ENCODE measurements around the gene EGF.

Gene EGF

GRCh38 chr4:110059556-110060191, 147.0 kb downstream of the EGF start:
- ChIA-PET CTCF (interaction anchor here (0.9 to 2.0 kb wide), 8 partner anchors 10 to 449 kb away, joined by 3 to 7 read pairs (median 4); no protein-coding TSS in a partner anchor), POLR2A (no interaction called here)
- TF ChIP-seq, protein P1, sequence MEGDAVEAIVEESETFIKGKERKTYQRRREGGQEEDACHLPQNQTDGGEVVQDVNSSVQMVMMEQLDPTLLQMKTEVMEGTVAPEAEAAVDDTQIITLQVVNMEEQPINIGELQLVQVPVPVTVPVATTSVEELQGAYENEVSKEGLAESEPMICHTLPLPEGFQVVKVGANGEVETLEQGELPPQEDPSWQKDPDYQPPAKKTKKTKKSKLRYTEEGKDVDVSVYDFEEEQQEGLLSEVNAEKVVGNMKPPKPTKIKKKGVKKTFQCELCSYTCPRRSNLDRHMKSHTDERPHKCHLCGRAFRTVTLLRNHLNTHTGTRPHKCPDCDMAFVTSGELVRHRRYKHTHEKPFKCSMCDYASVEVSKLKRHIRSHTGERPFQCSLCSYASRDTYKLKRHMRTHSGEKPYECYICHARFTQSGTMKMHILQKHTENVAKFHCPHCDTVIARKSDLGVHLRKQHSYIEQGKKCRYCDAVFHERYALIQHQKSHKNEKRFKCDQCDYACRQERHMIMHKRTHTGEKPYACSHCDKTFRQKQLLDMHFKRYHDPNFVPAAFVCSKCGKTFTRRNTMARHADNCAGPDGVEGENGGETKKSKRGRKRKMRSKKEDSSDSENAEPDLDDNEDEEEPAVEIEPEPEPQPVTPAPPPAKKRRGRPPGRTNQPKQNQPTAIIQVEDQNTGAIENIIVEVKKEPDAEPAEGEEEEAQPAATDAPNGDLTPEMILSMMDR (IDR thresholded peaks at IDR 0.05; ENCODE audit: control extremely low read depth, extremely low read depth, low read depth, missing control alignments), result no peak
- peak; percentile 37 for DNase-seq (ENCODE audit: extremely low spot score)

GRCh38 chr4:110061076-110061475, 148.4 kb downstream of the EGF start:
- CTCF ChIA-PET, result interaction anchor here (0.7 to 1.5 kb wide), 3 partner anchors 10 to 635 kb away, joined by 3 to 7 read pairs (median 5); no protein-coding TSS in a partner anchor
- POLR2A ChIA-PET, result interaction anchor here (0.5 kb wide), 1 partner anchor 250 kb away, joined by 3 read pairs; no protein-coding TSS in a partner anchor
- no peak for DNase-seq (ENCODE audit: extremely low spot score)
- TF ChIP-seq, protein P1 (IDR thresholded peaks at IDR 0.05; ENCODE audit: control extremely low read depth, extremely low read depth, low read depth, missing control alignments), result no peak
